NB4 (cell line): ENCODE results near the gene PML.
"Not testable (repeated sequence)": the region's sequence is repeated elsewhere in the genome, so short reads cannot be mapped to it uniquely, and the experiment has no call there.

Experiments
- DNase-seq: peaks from one replicate; pipeline ENCODE4 v3.0.0; 2010; ENCODE audit warnings: low read depth
- H3K4me3 ChIP-seq: one replicate; pipeline ENCODE4 v1.5.1; 2011; ENCODE audit warnings: mild to moderate bottlenecking, low read depth, low read length, moderate library complexity
- CTCF ChIP-seq: IDR thresholded peaks from one replicate; pipeline ENCODE4 v1.5.1; 2012; ENCODE audit warnings: low read depth, low read length
- MAX ChIP-seq: IDR thresholded peaks from 2 replicates; pipeline ENCODE4 v1.6.1; 2011; ENCODE audit warnings: low read depth, low read length
- MYC ChIP-seq: IDR thresholded peaks from 2 replicates; pipeline ENCODE4 v1.6.1; 2011; ENCODE audit warnings: low read depth, low read length
- POLR2A ChIP-seq: IDR thresholded peaks from 2 replicates; pipeline ENCODE4 v1.6.1; 2011; ENCODE audit warnings: mild to moderate bottlenecking; ENCODE audit not compliant: insufficient read length; ENCODE audit errors: extremely low read depth

PML gene

GRCh38 chr15:74055804-74056203 is 61.3 kb downstream of the PML start:
- peak; percentile 33 for DNase-seq
- H3K4me3 ChIP-seq: no peak overlapping the region
- TF ChIP-seq MYC (no peak), POLR2A (no peak), MAX (no peak), CTCF (no peak)

GRCh38 chr15:74056330-74056729 is 61.8 kb downstream of the PML start:
- DNase-seq, H3K4me3 ChIP-seq: not testable (repeated sequence)

DNA sequence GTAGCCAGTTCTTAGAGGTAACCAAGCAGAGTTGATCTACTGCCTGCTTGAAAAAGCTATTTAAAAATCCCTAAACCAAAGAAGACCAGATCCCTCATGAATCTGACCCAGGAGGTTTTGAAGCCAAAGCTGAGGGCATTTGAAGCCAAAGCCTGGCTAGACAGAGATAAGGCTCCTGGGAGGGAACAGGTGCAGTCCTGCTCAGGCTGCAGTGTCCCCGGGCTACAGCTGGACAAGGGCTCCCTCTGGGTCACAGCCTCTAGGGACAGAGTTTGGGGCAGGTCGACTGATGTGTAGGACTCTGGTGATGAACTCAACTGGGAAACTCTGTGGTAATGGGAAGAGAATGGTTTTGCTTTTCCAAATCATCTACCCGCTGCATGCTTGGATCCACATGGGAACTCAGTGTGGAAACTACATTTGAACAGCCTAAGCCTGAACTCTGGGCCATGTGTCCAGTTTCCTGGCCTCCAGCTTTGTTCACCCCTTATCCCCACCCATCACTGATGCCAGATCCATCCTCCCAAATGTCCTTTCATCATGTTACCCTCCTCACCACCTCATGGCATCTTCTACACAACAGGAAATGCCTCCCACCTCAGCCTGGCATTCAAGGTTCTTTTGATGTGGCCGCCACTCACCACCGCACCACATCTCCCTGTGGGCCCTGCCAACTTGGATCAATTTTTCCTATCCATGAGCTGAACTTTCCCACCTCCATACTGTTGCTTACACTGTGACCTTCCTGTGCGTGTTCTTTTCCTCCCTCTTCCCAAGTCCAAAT is 64.7 kb downstream of the PML start:
- DNase-seq, H3K4me3 ChIP-seq: not testable (repeated sequence)

DNA sequence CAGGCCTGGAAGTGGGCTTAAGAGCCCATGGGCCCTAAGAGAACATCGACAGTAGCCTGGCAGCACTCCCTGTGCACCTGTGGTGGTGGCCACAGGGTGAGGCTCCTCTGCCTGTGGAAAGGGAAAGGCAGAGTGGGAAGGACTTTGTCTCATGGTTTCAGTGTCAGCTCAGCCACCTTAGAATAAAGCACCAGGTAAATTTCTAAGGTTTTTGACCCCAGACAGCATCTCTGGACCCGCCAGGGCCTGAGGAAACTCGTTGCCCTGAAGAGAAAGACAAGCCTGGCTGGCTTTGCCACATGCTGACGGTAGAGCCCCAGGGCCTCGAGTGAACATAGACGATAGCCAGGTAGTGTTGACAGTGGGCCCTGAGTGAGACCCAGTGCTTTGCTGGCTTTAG is 65.7 kb downstream of the PML start:
- no peak for TF ChIP-seq POLR2A
- no peak for TF ChIP-seq MYC
- TF ChIP-seq MAX: no peak
- TF ChIP-seq CTCF: no peak
- no peak for DNase-seq
- H3K4me3 ChIP-seq: no peak overlapping the region

DNA sequence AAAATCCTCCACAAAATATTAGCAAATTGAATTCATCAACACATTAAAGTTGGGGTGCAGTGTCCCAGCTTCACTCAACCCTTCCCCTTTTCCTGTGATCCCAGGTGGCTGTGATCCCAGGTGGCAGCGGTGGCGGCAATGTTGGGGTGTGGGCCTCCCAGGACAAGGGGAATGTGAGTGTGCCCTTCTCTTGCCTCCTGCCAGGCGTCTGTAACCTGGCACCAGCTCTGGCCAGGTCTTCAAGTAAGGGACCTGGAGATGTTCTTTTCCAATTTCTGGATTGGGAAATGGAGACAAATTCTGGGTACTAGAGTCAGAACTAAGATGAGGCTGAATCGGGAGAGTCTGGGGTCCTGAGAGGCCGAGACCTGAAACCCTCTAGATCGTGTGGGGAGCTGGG is 67.7 kb downstream of the PML start:
- no peak overlapping the region for H3K4me3 ChIP-seq
- no peak for TF ChIP-seq POLR2A
- no peak for TF ChIP-seq MYC

GRCh38 chr15:74062671-74063070 is 68.2 kb downstream of the PML start:
- no peak for TF ChIP-seq POLR2A
- no peak for TF ChIP-seq MAX
- no peak for TF ChIP-seq MYC
- H3K4me3 ChIP-seq: no peak overlapping the region
- DNase-seq: no peak

More for the DNA sequence above, 67.7 kb downstream of the PML start:
- no peak for DNase-seq

DNA sequence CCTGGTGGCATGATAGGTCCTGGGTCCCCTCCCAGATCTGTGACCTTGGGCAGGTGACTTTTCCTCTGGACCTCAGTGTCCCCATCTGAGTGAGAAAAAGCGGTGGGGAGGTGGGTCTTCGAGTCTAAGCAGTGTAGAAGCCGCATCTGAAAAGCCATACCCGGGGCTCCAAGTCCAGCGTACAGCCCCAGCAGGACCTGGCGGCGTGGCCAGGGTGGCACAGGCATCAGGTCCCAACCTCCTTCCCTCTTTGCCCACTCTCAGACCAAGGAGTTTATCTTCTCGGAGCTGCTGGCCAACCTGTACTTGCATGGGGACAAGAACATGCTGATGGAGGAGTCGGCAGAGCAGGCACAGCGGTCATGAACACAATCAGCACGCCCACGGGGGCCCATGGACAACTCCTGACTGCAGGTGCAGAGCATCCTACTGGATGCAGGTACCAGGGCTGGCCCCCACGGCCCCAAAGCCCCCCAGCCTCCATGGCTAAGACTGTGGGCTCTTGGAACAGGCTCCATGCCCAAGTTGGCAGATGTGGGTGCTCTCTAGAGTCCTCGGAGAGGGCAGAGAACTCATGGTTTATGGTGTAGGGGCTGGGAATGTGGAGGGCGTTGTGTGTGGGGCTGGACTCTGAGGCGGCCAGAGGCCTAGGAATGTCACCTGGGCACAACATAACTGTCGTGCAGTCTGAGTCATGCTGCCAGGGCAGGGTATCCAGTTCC is 69.1 kb downstream of the PML start:
- not testable (repeated sequence) for H3K4me3 ChIP-seq, DNase-seq

DNA sequence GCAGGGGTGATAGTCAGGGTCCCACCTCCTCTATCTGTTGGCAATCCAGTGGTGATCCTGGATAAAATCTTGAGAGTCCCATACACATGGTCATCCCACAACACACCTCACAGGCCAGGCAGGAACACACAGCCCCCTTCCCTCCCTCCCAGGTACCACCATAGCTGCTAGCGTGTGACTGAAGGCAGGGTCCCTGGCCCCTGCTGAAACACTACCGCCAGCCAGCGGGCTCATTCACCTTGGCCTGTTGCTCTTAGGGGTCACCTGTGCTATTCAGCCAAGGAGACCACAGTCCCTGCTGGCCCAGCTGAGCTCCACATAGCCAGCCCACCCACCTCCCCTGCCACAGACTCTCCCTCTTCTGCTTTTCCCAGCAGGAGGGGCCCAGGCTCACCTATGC is 69.7 kb downstream of the PML start:
- H3K4me3 ChIP-seq, DNase-seq: not testable (repeated sequence)

DNA sequence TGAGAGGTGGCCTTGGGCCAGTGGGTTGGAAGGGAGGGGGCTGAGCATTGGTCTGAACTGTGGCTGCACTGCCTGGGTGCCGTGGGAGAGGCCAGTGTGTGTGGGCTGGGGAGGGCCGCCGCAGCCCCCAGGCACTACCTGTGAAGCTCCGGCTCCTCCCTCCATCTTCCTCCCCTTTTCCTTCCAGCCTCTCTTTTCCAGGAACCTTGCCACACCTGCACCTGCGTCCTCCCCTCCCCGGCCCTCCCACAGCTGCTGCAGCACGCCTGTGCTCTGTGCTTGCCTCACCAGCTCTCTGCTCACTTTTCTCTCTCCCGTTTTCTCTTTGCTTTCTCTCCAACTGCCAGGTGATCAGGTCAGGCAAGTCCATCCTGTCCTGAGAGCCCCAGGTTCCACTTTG is 70.3 kb downstream of the PML start:
- H3K4me3 ChIP-seq, DNase-seq: not testable (repeated sequence)
